Adrenal gland (tissue), 12 donors: ENCODE measurements around the gene ACTL10. TPM values are rescaled to one million over a fixed set of nuclear protein-coding genes. Genes with fewer than 3 reads are reported as not detected.

Experiments used
- DNase-seq, 7 donors: peaks; one replicate each; pipeline ENCODE4 v3.0.0-alpha.2; 2019 to 2020
- H3K27ac ChIP-seq, 5 donors: fragments of 200-600 bp; sonication (generic) in 4 of 5; 1 replicate in 3 of 5; 2 replicates in 2 of 5; pipeline versions ENCODE4 v1.5.1 to v1.8.0; 2016 to 2020; ENCODE audit warnings: mild to moderate bottlenecking in 1 of 5
- H3K27me3 ChIP-seq: fragments of 200-600 bp; 2 replicates; pipeline ENCODE4 v1.8.0; 2021
- H3K36me3 ChIP-seq, 2 donors: fragments of 200-600 bp; replicated peaks in 1 of 2; 1 replicate in 1 of 2; 2 replicates in 1 of 2; pipeline versions ENCODE4 v1.5.1 to v1.8.0; 2018 to 2022
- H3K4me1 ChIP-seq, 2 donors: fragments of 200-600 bp; replicated peaks in 1 of 2; 1 replicate in 1 of 2; 2 replicates in 1 of 2; pipeline versions ENCODE4 v1.5.1 to v1.8.0; 2018 to 2021
- H3K4me3 ChIP-seq, 4 donors: fragments of 200-600 bp; sonication (generic) in 3 of 4; one replicate each; pipeline ENCODE4 v1.5.1; 2016 to 2018
- H3K9me3 ChIP-seq, 3 donors: fragments of 200-600 bp; sonication (generic) in 1 of 3; replicated peaks in 1 of 3; 1 replicate in 2 of 3; 2 replicates in 1 of 3; pipeline versions ENCODE4 v1.5.1 to v1.8.0; 2016 to 2021
- POLR2A ChIP-seq, 2 donors: fragments of 450-650 bp; IDR thresholded peaks; one replicate each; pipeline ENCODE4 v1.6.1; 2017; ENCODE audit warnings: antibody characterized with exemption in 2 of 2, mild to moderate bottlenecking in 2 of 2, moderate library complexity in 1 of 2
- WGBS, 4 donors: extraction: QIAGEN DNeasy Blood & Tissue Kit in 2 of 4; methylation state at CpG; one replicate each; pipeline versions ENCODE4 v1.1.5 to v1.1.7; 2013 to 2017; 5-methylcytosine and 5-hydroxymethylcytosine counted together
- intact Hi-C, 2 donors: fragments of 100-400 bp; cut with DNase I; formaldehyde crosslinking; loops; one replicate each; pipeline versions ENCODE4 v1.14.1 to v1.15.0; 2022 to 2023
- polyA plus RNA-seq, 3 donors: library from polyadenylated mRNA; stranded (reverse); fragments of 200-250 nt in 2 of 3; fragments of 350-450 nt in 1 of 3; fragmentation: Illumina TruSeq in 1 of 3; extraction: RNeasy Lipid Tissue Mini Kit (QIAGEN cat#74804) in 1 of 3; gene quantifications; one replicate each; pipeline ENCODE4 v1.2.3, GENCODE V29; 2013 to 2014
- total RNA-seq, 9 donors: library from RNA; depleted of rRNA in 4 of 9; stranded (reverse); fragments of >200 nt in 4 of 9; fragments of 120-200 nt in 1 of 9; fragmentation: NEBNext Ultra II Directional in 1 of 9; extraction: Animal tissue kit (Norgen Biotek cat#: 25700) in 1 of 9; gene quantifications; one replicate each; pipeline versions ENCODE4 v1.1.0 to v1.2.4, GENCODE V29; 2013 to 2023
- TF ChIP-seq, protein P1 (sequence below), 6 experiments: fragments of 450-650 bp in 4 of 6; fragments of 200-600 bp in 2 of 6; sonication (generic) in 1 of 6; IDR thresholded peaks; 1 replicate in 5 of 6; 2 replicates in 1 of 6; pipeline versions ENCODE4 v1.5.1 to v1.8.0; 2016 to 2021; ENCODE audit warnings: antibody characterized with exemption in 6 of 6, mild to moderate bottlenecking in 2 of 6, moderate library complexity in 1 of 6
- donor health status: healthy with polysubstance abuse.
- donor health status: Bipolar disorder and iron deficiency.
- donor health status: DM: yes; HTN: yes; CAD: no.
- donor health status: DM: no; HTN: no; CAD: no.
- donor health status: DM: no; HTN: no; CAD: no.
- donor health status: DM: yes; HTN: yes; CAD: no.

ACTL10 gene
- total and polyA plus RNA-seq, 12 donors, result 0.18 to 3.1 (median 0.58) TPM

- no peak for TF ChIP-seq POLR2A (IDR thresholded peaks at IDR 0.05)
- TF ChIP-seq, protein P1, sequence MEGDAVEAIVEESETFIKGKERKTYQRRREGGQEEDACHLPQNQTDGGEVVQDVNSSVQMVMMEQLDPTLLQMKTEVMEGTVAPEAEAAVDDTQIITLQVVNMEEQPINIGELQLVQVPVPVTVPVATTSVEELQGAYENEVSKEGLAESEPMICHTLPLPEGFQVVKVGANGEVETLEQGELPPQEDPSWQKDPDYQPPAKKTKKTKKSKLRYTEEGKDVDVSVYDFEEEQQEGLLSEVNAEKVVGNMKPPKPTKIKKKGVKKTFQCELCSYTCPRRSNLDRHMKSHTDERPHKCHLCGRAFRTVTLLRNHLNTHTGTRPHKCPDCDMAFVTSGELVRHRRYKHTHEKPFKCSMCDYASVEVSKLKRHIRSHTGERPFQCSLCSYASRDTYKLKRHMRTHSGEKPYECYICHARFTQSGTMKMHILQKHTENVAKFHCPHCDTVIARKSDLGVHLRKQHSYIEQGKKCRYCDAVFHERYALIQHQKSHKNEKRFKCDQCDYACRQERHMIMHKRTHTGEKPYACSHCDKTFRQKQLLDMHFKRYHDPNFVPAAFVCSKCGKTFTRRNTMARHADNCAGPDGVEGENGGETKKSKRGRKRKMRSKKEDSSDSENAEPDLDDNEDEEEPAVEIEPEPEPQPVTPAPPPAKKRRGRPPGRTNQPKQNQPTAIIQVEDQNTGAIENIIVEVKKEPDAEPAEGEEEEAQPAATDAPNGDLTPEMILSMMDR (IDR thresholded peaks at IDR 0.05), result no peak
- intact Hi-C loops, result no loop called here
- WGBS, 4 donors, result 90 to 95% (median 94%) methylated on average over 19 to 31 of the region's 31 CpGs
- H3K4me3 ChIP-seq, result no peak overlapping the region
- no peak for DNase-seq
- peaks cover 0 to under 1% of the 10 kb centered on the region in 2 donors for H3K36me3 ChIP-seq
- peak overlapping the region in 3 of 5 donors; percentile 89 to 97 (median 91) for H3K27ac ChIP-seq
- H3K4me1 ChIP-seq, result peaks cover 34 to 38% of the 10 kb centered on the region in 2 donors
- no peaks in the 10 kb centered on the region for H3K9me3 ChIP-seq
- H3K27me3 ChIP-seq, result no peaks in the 10 kb centered on the region
These were observed 10.2 kb downstream of the ACTL10 start for GRCh38 chr20:33676652-33677645.

GRCh38 chr20:33677991-33678702, 11.4 kb downstream of the ACTL10 start:
- intact Hi-C loops, result no loop called here
- DNase-seq, result no peak
- H3K27me3 ChIP-seq, result no peaks in the 10 kb centered on the region
- H3K9me3 ChIP-seq, result no peaks in the 10 kb centered on the region
- H3K36me3 ChIP-seq, result no peaks in the 10 kb centered on the region
- H3K4me3 ChIP-seq, result no peak overlapping the region
- no peak overlapping the region for H3K27ac ChIP-seq
- peaks cover 24 to 26% of the 10 kb centered on the region in 2 donors for H3K4me1 ChIP-seq
- TF ChIP-seq, protein P1 (IDR thresholded peaks at IDR 0.05), result no peak
- TF ChIP-seq POLR2A (IDR thresholded peaks at IDR 0.05), result no peak
- WGBS, 4 donors, result 83 to 94% (median 90%) methylated on average over 5 to 15 of the region's 15 CpGs

- H3K9me3 ChIP-seq, result no peaks in the 10 kb centered on the region
- H3K36me3 ChIP-seq, result no peaks in the 10 kb centered on the region
- no peak overlapping the region for H3K4me3 ChIP-seq
- intact Hi-C loops, result loop anchor here in 1 of 2 donors (5.0 kb wide), 1 partner anchor 42 kb away; the partner anchor contains the start of gene PXMP4
- H3K4me1 ChIP-seq, result peaks cover 12 to 16% of the 10 kb centered on the region in 2 donors
- TF ChIP-seq, protein P1 (IDR thresholded peaks at IDR 0.05), result no peak
- no peak for TF ChIP-seq POLR2A (IDR thresholded peaks at IDR 0.05)
- whole genome bisulfite sequencing, 4 donors, result 64 to 74% (median 71%) methylated on average over 3 to 20 of the region's 20 CpGs
- H3K27ac ChIP-seq, result no peak overlapping the region
- DNase-seq, result peak in 1 of 7 donors; percentile 42
- H3K27me3 ChIP-seq, result no peaks in the 10 kb centered on the region
These were observed 13.2 kb downstream of the ACTL10 start for GRCh38 chr20:33679758-33680485.
